RPMI8226 (cell line): Measurements from ENCODE around the gene FEZF2.

Experiments used
- DNase-seq: peaks from one replicate; pipeline ENCODE4 v3.0.0-alpha.2; 2015

Gene FEZF2

DNA sequence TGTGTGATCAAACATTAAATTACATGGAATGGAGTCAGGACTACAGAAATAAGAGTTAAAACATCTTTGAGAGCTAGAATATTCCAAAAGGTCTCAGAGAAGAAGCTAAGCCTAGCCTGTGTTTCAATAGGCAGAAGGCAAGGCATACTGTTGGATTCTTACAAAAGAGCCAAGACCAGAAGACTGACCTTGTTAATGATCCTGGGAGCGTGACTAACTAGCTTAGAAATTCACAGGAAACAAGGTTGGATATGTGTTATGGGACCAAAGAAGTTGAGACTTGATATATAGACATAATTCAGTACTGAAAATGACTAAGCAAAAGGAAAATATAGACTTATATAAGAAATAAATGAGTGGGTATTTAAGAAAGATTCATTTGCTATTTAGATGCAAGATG is 50.1 kb downstream of the FEZF2 start:
- DNase-seq: no peak
